ENCODE data around the gene OCSTAMP.

The OCSTAMP gene, protein sequence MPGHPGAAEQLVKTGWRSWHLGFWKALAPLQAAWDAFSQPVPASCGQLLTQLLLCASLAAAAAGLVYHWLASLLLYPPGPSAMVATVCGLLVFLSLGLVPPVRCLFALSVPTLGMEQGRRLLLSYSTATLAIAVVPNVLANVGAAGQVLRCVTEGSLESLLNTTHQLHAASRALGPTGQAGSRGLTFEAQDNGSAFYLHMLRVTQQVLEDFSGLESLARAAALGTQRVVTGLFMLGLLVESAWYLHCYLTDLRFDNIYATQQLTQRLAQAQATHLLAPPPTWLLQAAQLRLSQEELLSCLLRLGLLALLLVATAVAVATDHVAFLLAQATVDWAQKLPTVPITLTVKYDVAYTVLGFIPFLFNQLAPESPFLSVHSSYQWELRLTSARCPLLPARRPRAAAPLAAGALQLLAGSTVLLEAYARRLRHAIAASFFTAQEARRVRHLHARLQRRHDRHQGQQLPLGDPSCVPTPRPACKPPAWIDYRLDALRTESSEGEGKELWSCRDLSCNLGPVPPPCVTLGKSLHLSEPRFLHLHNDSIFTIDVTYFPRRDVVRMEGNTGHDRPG

DNA sequence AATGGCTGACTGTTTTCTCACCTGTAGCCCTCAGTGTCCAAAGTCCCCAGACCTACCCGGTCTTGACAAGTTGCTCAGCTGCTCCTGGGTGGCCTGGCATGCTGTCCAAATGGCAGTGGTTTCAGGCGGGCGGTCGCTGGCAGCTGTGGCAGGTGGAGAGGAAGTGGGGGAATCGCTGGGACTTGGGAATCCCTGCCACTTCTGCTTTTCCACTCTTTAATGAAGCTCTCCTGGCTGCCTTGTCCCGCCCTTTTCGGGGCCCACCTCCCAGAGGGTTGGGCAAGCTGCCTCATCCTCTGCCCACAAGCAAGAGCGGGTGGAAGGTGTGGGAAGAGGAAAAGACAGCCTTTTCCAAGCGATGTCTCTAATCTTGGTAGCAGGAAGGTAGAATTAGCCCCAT, at the start of gene OCSTAMP:
Gene OCSTAMP, minus strand, starts transcription at position 194 of the 400 bp plus-strand sequence. Its CDS starts 94 bp downstream, at position 100.
- DNase-seq, result no peak

DNA sequence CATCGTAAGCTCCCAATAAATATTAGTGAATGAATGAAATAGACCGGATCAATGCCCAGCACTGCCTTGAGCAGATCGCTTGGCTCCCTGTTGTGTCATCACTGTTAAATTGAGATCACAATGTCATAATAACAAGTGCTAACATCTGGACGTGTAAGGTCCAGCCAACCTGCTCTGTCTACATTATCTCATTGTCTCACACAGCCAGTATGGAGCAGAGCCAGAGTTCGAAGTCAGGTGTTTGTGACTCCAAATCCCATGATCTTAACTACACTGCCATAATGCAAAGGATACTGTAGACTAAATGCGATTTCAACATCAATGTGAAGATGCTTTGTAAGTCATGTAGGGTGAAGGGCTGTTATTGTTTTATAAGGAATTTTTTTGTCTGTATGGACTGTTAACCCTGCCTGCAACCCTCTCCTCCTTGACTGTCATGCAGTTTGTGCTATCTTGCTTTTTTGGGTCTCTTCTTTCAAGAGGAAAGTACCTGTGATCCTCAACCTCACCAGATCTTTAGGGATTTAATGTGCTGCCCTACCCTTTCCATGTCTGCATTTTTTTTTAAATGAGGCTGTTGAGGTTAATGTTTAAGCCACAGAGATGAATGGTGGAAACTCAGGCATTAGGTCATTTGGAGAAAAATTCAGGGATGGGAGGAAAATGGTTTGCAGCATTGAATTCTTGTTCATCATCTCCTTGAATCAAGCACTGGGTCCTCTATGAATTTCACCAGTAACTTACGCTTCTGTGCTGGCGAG, 49.0 kb upstream of the OCSTAMP start:
- DNase-seq, result no peak

DNA sequence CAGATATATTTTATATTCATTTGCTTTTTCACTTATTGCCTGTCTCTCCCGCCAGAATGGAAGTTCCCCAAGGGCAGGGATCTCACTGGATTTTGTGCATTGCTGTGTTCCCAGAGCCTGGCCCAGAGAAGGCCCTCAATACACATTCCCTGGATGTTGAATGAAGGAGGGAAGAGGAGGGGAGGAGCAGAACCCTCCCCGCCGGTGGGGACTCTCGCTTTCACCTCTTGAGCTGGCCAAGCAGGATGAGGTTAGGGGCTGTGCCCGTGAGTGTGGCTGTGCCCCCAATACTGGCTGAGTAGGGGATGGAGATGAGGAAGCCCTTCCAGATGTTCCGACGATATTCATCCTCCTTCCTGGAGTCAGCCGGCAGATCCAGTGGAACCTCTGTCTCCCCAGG, 45.5 kb upstream of the OCSTAMP start:
- no peak for DNase-seq

DNA sequence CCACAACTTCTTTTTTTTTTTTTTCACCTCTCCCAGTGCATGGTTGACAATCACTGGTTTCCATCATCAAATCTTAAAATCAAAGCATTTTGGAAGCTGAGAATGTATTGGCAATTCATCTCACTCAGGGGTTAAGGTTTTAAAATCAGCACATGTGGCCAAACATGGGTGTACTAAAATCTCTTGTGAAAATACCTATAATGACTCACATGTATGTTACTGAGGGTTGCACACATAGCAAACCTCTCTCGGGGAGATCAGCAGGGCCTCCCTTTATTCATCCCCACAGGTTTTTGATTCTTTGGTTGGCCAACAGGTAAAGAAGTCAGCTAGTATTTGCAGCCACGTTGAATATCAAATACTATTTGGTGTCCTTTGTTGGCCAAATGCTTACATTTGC, 44.3 kb upstream of the OCSTAMP start:
- no peak for DNase-seq

DNA sequence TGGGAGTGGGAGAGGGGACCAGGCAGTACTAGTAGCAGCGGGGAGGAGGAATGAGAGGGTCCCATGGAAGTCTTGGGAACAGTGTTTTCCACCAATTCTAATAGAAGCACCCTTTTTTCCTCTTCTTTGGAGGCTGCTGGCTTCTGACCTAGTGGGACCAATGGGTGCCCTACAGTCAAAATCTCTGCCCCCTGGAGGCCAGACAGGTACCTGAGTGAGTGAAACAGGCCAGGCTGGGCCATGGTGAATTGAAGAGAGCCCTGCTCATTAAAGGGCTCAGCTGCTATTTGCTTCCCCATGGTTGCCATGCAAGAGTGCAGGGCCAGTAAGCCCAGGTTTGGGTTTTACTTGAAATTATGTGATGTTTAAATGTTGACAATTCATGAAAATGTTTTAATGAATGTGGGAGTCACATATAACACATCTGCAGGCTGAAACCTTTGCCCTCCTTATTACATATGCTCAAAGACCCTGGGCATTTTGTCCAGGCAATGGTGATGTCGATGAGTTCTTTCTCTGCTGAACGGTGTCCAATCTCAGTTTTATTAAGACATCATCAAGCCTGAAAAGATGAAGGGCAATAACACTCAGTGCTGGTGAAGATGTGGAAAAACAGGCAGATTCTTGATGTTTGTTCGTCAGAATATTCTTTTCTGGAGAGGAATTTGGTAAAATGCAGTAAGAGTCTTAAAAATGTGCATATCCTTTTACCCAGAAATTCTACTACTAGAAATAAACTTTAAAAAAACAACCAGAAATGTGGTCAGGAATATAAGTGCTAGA, 42.3 kb upstream of the OCSTAMP start:
- no peak for DNase-seq

DNA sequence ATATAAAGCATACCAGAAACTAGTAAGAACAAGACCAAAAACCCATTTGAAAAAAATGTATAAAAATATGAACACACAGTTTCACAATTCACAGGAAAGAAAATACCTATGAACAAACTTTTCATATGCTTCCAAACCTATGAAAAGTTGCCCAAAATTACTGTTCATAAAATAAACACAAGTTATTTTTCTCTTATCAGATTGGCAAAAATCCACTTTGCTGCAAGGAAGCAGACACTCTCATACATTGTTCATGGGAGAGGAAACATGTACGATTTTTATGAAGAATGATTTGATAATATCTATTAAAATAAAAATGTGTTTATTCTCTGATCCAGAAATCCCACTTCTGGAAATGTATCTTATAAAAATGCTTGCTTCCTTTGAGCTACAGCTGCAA, 40.0 kb upstream of the OCSTAMP start:
- DNase-seq, result no peak

DNA sequence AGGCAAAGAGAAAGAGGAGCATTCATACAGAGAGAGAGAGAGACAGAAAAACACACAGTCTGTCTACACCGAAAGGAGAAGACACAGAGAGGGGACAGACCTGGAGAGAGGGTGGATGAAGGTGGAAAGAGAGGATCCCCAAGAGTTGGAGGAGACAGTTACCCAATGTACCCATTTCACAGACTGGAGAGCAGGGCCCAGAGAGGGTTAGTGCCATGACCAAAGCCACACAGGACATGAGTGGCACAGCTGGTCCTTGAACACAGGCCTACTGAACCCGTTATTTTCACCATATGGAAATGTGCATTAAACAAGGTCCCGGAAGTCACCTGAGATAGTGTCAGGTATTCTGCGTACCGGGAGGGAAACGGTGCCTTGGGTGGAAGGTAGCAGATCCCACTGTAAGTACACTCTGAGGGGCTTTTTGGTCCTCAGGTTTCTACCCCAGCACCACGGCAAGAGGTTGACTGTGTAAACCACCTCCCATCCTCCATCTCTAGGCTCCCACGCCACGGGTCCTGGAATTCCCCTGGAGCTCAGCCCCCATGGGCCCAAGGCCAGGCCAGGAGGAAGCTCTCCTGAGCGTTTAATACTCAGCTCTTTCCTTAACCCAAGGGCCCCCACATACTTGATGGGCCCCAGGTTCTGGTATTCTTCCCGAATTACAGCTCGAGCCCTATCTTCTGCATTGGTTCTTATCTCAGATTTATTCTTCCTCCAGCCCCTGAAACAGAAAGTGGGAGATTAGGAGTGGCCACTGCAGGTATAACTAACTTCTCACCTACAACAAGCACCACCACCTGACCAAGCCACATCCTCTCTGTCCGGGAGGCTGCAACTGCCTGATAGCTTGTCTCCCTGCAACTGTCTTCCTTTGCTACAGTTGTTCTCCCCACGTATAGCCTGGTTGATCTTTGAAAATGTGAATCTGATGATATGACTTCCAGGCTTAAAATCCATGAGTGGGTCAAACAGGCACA, 38.4 kb upstream of the OCSTAMP start:
- no peak for DNase-seq

DNA sequence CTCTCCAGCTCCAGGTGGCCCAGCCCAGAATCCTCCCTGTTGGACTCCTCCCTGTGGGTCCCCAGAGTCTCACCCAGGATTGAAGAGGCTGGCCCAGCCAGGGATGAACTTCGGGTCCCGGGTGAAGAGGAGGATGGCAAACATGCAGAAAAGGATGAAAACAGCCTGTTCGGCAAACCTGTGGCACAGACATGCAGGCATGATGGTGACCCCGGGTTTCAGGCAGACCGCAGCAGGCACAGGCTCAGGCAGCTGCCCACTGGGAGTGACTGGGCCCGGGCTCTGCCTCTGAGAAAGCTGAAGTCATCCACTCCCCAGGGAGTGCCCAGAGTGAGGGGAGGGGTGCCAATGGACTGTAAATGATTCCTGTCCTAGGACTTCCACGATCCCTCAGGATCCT, 37.5 kb upstream of the OCSTAMP start:
- DNase-seq, result no peak

DNA sequence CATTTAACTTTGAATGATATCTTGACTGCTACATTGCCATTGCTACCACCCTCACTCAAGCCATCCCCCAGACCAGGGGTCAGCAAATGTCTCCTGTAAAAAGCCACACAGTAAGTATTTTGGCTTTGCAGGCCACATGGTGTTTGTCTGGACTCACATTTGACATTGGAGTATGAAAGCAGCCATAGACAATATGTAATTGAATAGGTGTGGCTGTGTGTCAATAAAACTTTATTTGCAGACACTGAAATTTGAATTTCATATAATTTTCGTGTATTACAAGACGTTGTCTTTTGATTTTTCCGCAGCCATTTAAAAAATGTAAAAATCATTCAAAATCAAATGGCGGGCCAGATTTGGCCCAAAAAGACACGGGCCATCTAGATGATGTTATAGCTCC, 36.3 kb upstream of the OCSTAMP start:
- DNase-seq, result no peak

DNA sequence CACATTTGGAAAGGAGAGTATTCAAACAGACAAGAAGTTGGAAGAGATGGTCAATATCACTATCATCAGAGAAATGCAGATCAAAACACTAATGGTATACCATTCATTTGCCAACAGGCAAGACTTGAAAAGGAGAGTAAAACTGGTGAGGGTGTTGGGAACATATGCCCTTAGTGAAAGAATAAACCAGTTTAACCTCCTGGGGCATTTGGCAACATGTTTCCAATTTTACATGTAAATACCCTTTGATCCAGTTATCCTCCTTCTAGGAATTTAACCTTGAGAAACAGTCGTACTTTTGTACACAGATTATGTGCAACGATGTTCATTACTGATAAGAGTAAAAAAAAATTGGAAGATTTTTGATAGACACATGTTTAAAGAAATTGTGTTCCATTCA, 34.1 kb upstream of the OCSTAMP start:
- DNase-seq, result no peak

DNA sequence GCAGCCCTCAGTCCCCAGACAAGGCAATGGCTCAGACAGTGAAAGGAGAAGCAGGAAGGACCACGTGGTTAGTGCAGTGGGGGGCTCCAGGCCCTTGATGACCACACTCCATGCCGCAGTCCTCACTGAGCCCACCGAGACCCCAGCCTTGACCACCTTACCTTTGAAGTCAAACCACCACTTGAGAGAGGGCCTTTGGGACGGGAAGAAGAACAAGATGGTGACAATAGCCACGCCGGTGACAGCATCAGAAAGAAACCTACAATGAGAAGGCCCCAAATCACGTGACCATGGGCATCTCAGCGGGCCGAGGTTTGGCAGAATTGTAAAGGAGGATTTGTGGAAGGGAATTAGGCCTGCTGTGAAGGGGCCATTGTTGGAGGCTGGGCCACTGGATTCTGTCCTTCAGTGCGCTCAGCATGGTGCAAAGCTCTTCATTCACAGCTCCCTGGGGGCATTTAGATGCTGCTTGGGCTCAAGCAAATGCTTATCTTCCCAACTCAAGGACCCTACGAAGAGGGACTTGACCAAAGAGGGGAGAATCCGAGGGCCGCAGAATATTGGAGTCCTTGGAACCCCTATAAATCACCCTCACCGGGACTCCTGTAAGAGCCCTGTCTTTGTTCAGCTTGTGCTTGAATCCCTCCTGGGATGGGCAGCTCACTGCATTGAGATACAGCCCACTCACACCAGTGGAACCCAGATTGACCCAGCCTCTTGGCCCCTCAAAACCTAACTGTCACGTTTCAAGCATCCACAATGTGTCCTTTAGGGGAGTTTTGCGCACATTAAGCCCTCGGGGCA, 33.2 kb upstream of the OCSTAMP start:
- no peak for DNase-seq

DNA sequence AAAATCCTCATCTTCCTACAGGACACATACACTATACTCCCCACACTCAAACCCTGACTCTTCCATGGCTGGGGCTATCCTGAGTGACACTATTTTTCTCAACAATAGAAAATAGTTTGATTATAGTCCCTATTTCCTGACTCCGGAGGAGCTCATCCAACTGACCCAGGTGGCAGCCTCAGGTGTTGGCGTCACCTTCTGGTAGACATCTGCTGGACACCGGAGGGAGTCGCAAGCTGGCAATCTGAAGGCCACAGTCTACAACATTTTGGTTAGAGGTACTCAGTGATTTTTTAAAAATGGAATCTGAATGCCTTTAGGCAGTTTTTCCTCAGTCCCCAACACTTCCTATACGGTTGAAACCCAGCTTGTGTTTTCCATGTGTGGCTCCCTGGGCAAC, 32.2 kb upstream of the OCSTAMP start:
- no peak for DNase-seq

DNA sequence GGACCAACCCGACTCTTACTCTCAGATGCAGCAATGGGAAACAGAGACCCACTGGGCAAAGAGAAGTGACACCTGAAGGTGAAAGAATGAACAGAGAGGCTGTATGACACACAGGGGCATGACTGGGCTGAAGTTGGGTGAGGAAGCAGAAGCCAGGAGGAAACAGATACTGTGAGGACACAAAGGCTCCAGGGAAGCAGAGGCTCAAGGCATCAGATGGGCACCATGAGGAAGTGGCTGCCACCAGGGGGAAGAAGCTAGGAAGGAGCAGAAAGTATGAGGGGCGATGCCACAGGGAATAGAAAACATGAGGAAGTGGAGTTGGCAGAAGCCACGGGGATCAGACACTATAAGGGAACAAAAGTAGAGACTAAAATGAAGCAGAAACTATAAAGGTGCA, 30.9 kb upstream of the OCSTAMP start:
- no peak for DNase-seq

DNA sequence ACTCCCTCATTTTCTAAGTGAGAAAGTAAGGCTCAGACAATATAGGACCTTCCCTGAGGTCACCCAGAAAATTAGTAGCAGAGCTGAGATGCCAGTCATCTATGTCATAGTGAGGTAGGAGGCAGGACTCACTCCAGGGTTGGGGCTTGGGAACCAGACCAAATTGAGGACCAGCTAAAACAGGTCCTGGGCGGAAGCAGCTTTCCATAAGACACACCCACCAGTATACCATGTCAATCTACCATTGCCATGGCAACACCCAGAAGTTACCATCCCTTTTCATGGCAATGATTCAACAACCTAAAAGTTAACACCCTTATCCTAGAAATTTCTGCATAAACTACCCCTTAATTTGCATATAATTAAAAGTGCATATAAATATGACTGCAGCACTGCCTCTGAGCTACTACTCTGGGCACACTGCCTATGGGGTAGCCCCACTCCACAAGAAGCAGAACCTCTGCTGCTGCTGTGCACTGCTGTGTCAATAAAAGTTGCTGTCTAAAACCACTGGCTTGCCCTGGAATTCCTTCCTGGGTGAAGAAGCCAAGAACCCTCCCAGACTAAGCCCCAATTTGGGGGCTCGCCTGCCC, 30.3 kb upstream of the OCSTAMP start:
- no peak for DNase-seq

DNA sequence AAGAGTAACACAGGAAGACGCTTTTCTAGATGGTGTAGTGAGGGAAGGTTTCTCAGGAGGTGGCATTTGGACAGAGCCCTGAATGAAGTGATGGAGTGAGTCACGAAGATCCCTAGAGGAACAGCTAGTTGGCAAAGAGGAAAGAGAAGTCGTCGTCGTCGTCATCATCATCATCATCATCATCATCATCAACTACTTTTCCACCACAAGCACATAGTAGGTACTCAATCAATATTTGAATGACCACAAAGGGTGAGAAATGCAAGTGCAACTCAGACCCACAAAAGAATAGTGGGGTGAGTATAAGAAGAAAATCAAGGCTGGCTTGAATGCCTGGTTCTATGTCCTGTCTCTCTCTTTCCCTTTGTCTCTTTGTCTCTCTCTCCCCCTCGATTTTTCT, 28.3 kb upstream of the OCSTAMP start:
- DNase-seq, result no peak

DNA sequence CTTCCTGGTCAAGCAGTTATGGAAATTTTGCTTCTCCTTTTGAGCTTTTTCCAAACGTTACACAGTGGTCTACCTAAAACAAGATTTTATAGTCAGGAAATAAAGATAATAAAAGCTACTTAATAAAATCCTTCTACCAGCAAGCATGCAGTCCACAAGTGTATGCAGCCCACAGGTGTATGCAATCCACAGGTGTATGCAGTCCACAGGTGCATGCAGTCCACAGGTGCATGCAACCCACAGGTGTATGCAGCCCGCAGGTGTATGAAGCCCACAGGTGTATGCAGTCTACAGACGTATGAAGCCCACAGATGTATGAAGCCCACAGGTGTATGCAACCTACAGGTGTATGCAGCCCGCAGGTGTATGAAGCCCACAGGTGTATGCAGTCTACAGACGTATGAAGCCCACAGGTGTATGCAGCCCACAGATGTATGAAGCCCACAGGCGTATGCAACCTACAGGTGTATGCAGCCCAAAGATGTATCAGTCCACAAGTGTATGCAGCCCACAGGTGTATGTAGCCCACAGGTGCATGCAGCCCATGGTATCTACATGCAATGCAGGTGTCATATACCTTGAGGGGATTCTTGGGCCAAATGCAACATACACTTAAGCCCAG, 26.4 kb upstream of the OCSTAMP start:
- DNase-seq, result no peak

DNA sequence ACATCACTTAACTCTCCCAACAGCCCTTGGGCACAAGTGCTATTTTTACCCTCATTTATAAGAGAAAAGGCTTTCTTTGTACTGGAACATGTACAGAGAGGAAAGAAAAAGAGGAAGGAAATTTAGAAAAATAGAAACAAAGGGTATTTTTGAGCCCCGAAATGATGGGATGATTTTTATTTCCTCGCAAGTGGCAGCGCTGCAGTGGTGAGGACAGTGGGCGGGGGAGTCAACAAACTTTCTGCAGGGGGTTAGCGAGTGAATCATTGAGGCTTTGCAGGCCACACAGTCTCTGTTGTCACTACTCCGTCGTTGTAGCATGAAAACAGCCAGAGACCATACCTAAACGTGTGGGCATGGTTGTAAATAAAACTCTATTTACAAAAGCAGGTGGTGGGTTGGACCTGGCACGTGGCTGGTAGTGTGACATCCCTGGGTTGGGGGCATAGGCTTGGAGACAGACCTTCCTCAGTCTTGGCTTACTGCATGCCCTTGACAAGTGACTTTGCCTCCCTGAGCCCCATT, 25.5 kb upstream of the OCSTAMP start:
- no peak for DNase-seq

DNA sequence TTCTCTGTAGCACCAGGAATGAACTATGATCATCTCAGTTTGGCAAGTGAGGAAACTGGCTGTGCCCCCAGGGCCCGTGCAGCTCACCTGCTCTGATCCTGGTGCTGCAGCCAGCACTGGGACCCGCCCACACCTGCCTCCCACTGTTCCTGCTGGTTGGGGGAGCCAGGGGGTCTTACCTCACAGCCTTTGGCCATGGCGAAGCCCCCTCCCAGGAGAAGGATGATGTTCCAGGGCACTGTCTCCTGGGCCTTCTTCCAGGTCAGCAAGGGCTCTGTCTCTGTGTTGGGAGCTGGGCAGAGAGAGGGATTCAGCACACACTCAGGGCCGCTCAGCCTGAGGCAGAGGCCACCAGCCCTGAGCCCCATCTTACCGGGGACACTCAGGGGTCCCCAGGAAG, 24.9 kb upstream of the OCSTAMP start:
- DNase-seq, result no peak

DNA sequence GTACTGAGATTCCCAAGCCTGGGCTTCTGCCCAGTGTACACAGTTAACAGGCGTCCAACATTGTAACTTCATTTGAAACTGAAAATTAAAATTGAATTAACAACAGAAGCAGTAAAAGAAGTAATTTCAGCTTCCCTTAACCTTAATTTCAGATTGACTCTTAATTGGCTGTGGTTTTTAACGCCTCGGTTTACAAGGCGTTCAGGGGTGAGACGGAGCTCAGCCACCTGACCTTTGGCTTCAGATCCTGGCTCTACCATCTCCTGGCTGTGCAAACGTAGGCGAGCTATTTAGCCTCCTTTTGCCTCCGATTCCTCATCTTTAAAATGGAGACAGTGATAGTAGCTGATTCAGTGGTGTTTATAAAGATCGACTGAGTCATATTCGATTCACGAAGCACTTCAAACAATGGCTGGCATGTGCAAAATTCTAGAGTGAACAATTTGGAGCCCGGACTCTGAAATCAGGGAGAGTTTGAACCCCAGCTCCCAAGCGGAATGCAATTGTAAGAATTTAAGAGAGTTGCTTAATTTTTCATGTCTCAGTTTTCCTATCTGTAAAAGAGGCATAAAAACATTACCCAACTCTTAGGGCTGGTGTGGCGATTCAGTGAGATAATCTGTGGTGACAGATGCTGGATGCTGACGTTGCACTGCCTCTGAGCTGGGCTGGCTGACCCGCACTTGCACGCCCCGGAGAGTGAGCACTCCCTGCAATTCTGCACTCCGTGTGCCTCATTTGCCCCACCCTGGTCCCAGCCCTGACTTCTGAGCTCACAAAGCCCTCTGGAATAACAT, 23.5 kb upstream of the OCSTAMP start:
- no peak for DNase-seq

Data from amniotic stem cell (primary cell).